SK-N-SH treated with all-trans-retinoic acid at 6 μM for 48 hours (cell line): ENCODE data around the gene MAP3K13.
A peak's percentile ranks its signal among the peaks of the same experiment; 100 is the strongest.
"Not testable (repeated sequence)": the region's sequence is repeated elsewhere in the genome, so short reads cannot be mapped to it uniquely, and the experiment has no call there.

Source experiments
- ATAC-seq: fragments of 200-7000 bp; cut with Tn5 transposase; 3 replicates; pipeline ENCODE4 v1.9.1; 2020; ENCODE audit warnings: mild to moderate bottlenecking, moderate library complexity
- ARNTL ChIP-seq: fragments of 450-650 bp; formaldehyde crosslinking; IDR thresholded peaks from 2 replicates; pipeline ENCODE4 v1.5.0; 2020; ENCODE audit warnings: low read depth, mild to moderate bottlenecking, moderate library complexity, borderline replicate concordance
- BACH2 ChIP-seq: fragments of 250-450 bp; sonication (Bioruptor Pico); IDR thresholded peaks from 2 replicates; pipeline ENCODE4 v1.9.0; 2021; ENCODE audit warnings: mild to moderate bottlenecking, borderline replicate concordance
- CREB5 ChIP-seq: fragments of 250-450 bp; sonication (Bioruptor Pico); IDR thresholded peaks from 2 replicates; pipeline ENCODE4 v1.5.1; 2020; ENCODE audit warnings: low read depth, mild to moderate bottlenecking, moderate library complexity
- CSDC2 ChIP-seq: fragments of 250-450 bp; sonication (Bioruptor Pico); IDR thresholded peaks from 2 replicates; pipeline ENCODE4 v1.5.0; 2020; ENCODE audit warnings: mild to moderate bottlenecking, moderate library complexity
- ESRRG ChIP-seq: fragments of 250-450 bp; sonication (Bioruptor Pico); IDR thresholded peaks from 2 replicates; pipeline ENCODE4 v1.6.1; 2021; ENCODE audit warnings: mild to moderate bottlenecking
- GLIS3 ChIP-seq: fragments of 250-450 bp; sonication (Bioruptor Pico); IDR thresholded peaks from 2 replicates; pipeline ENCODE4 v1.5.0; 2020; ENCODE audit warnings: mild to moderate bottlenecking, moderate library complexity
- ISL1 ChIP-seq: fragments of 250-450 bp; sonication (Bioruptor Pico); IDR thresholded peaks from 2 replicates; pipeline ENCODE4 v2.1.2; 2022; ENCODE audit warnings: mild to moderate bottlenecking, moderate library complexity
- OSR1 ChIP-seq: fragments of 250-450 bp; sonication (Bioruptor Pico); IDR thresholded peaks from 2 replicates; pipeline ENCODE4 v1.8.0; 2022; ENCODE audit warnings: moderate library complexity, mild to moderate bottlenecking, inconsistent platforms
- PATZ1 ChIP-seq: fragments of 250-450 bp; sonication (Bioruptor Pico); IDR thresholded peaks from 2 replicates; pipeline ENCODE4 v1.8.0; 2020; ENCODE audit warnings: mild to moderate bottlenecking, moderate library complexity, borderline replicate concordance
- PPARA ChIP-seq: fragments of 250-450 bp; sonication (Bioruptor Pico); IDR thresholded peaks from 2 replicates; pipeline ENCODE4 v1.5.0; 2020; ENCODE audit warnings: mild to moderate bottlenecking, borderline replicate concordance
- RARB ChIP-seq: fragments of 250-450 bp; sonication (Bioruptor Pico); IDR thresholded peaks from 2 replicates; pipeline ENCODE4 v1.8.0; 2021; ENCODE audit warnings: mild to moderate bottlenecking, moderate library complexity
- SNAI2 ChIP-seq: fragments of 250-450 bp; sonication (Bioruptor Pico); IDR thresholded peaks from 2 replicates; pipeline ENCODE4 v1.5.0; 2020; ENCODE audit warnings: mild to moderate bottlenecking, moderate library complexity
- TCF4 ChIP-seq: fragments of 250-450 bp; sonication (Bioruptor Pico); IDR thresholded peaks from 2 replicates; pipeline ENCODE4 v1.8.0; 2021; ENCODE audit warnings: mild to moderate bottlenecking, moderate library complexity, borderline replicate concordance
- TOX ChIP-seq: fragments of 250-450 bp; sonication (Bioruptor Pico); IDR thresholded peaks from 2 replicates; pipeline ENCODE4 v1.8.0; 2021; ENCODE audit warnings: mild to moderate bottlenecking, moderate library complexity, borderline replicate concordance
- TSHZ2 ChIP-seq: fragments of 250-450 bp; sonication (Bioruptor Pico); IDR thresholded peaks from 2 replicates; pipeline ENCODE4 v1.5.0; 2020; ENCODE audit warnings: mild to moderate bottlenecking, moderate library complexity
- ZC3H10 ChIP-seq: fragments of 250-450 bp; sonication (Bioruptor Pico); IDR thresholded peaks from 2 replicates; pipeline ENCODE4 v1.5.1; 2021; ENCODE audit warnings: mild to moderate bottlenecking, moderate library complexity
- ZFP3 ChIP-seq: fragments of 250-450 bp; sonication (Bioruptor Pico); IDR thresholded peaks from 2 replicates; pipeline ENCODE4 v1.5.0; 2020; ENCODE audit warnings: mild to moderate bottlenecking, moderate library complexity
- ZFP30 ChIP-seq: fragments of 450-650 bp; formaldehyde crosslinking; IDR thresholded peaks from 2 replicates; pipeline ENCODE4 v1.5.0; 2022; ENCODE audit warnings: mild to moderate bottlenecking, moderate library complexity
- ZNF565 ChIP-seq: fragments of 450-650 bp; formaldehyde crosslinking; conservative IDR thresholded peaks from 2 replicates; pipeline ENCODE4 v1.5.0; 2020; ENCODE audit warnings: low read depth, mild to moderate bottlenecking, moderate library complexity
- ZNF70 ChIP-seq: fragments of 450-650 bp; formaldehyde crosslinking; IDR thresholded peaks from 2 replicates; pipeline ENCODE4 v1.5.0; 2020; ENCODE audit warnings: mild to moderate bottlenecking, moderate library complexity
- ZNF8 ChIP-seq: fragments of 450-650 bp; formaldehyde crosslinking; IDR thresholded peaks from 2 replicates; pipeline ENCODE4 v1.5.0; 2020; ENCODE audit warnings: mild to moderate bottlenecking, moderate library complexity
- TF ChIP-seq, protein P1 (sequence below): fragments of 250-450 bp; sonication (Bioruptor Pico); IDR thresholded peaks from 2 replicates; pipeline ENCODE4 v1.8.0; 2021; ENCODE audit warnings: low read depth, mild to moderate bottlenecking, moderate library complexity, borderline replicate concordance
- TF ChIP-seq, protein P2 (sequence below): fragments of 250-450 bp; sonication (Bioruptor Pico); IDR thresholded peaks from 2 replicates; pipeline ENCODE4 v1.5.1; 2021; ENCODE audit warnings: mild to moderate bottlenecking, moderate library complexity

MAP3K13 gene

GRCh38 chr3:185460719-185461350 lies 97.9 kb downstream of the MAP3K13 start:
- TF ChIP-seq ZNF8 (CRISPR knock-in tag): no peak
- TF ChIP-seq ZC3H10 (CRISPR knock-in tag): no peak
- no peak for TF ChIP-seq PPARA
- TF ChIP-seq ZNF565 (CRISPR knock-in tag): no peak
- no peak for TF ChIP-seq CREB5 (CRISPR knock-in tag)
- no peak for TF ChIP-seq ISL1 (CRISPR knock-in tag)
- TF ChIP-seq TSHZ2 (CRISPR knock-in tag): no peak
- no peak for TF ChIP-seq TOX (CRISPR knock-in tag)
- TF ChIP-seq ARNTL (CRISPR knock-in tag): no peak
- TF ChIP-seq ZNF70 (CRISPR knock-in tag): no peak
- no peak for TF ChIP-seq BACH2 (CRISPR knock-in tag)
- TF ChIP-seq, all 23 proteins: peak for 0
- ATAC-seq: peak; percentile 55; the same call in 1 of the 3 replicates

GRCh38 chr3:185465471-185465870 lies 102.5 kb downstream of the MAP3K13 start:
- no peak for ATAC-seq
- TF ChIP-seq BACH2 (CRISPR knock-in tag) (no peak), ZNF565 (CRISPR knock-in tag) (no peak), ARNTL (CRISPR knock-in tag) (no peak), ZFP30 (CRISPR knock-in tag) (no peak), PATZ1 (CRISPR knock-in tag) (no peak), PPARA (no peak), OSR1 (CRISPR knock-in tag) (no peak)

DNA sequence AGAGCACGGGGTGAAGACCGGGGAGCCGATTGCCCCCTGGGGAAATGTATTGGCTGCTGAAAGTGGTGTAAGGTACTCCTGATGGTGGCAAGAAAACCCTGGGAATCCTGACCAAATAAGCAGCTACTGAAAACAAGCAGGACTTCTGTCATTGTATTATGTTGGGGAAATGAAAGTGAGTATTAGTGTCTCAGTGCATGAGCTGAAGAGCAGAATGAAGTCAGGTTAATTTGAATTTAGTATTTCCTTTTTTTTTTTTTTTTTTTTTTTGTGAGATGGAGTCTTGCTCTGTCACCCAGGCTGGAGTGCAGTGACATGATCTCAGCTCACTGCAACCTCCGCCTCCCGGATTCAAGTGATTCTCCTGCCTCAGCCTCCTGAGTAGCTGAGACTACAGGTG lies 103.2 kb downstream of the MAP3K13 start:
- ATAC-seq: not testable (repeated sequence)

- no peak for ATAC-seq
- TF ChIP-seq TOX (CRISPR knock-in tag): no peak
Observed at GRCh38 chr3:185469542-185469941, 106.6 kb downstream of the MAP3K13 start.

DNA sequence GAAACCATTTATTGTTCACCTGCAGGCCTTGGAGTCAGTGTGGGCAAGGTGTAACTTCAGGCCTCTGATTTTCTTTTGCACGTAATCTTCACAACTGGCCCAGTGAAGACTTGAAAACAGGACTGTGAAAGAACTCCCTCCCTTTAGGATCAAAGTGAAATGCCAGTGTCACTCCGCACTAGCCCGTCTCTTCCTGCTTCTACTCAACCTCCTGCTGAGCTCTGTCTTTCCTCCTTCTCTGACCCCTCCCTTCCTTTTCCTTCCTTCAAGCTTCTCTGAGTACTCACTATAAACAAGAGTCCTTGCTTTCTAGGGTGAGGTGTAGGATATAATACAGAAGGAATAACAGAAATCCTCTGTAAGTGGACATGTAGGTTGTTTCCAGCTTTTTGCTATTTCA lies 107.4 kb downstream of the MAP3K13 start:
- TF ChIP-seq, protein P1, sequence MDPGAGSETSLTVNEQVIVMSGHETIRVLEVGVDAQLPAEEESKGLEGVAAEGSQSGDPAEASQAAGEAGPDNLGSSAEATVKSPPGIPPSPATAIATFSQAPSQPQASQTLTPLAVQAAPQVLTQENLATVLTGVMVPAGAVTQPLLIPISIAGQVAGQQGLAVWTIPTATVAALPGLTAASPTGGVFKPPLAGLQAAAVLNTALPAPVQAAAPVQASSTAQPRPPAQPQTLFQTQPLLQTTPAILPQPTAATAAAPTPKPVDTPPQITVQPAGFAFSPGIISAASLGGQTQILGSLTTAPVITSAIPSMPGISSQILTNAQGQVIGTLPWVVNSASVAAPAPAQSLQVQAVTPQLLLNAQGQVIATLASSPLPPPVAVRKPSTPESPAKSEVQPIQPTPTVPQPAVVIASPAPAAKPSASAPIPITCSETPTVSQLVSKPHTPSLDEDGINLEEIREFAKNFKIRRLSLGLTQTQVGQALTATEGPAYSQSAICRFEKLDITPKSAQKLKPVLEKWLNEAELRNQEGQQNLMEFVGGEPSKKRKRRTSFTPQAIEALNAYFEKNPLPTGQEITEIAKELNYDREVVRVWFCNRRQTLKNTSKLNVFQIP (CRISPR knock-in tag): no peak
- TF ChIP-seq CREB5 (CRISPR knock-in tag): no peak
- no peak for TF ChIP-seq ESRRG
- no peak for TF ChIP-seq ISL1 (CRISPR knock-in tag)
- no peak for TF ChIP-seq RARB
- TF ChIP-seq ZNF70 (CRISPR knock-in tag): no peak
- no peak for TF ChIP-seq TCF4 (CRISPR knock-in tag)
- no peak for TF ChIP-seq ZFP3 (CRISPR knock-in tag)
- no peak for TF ChIP-seq ARNTL (CRISPR knock-in tag)
- no peak for TF ChIP-seq BACH2 (CRISPR knock-in tag)
- no peak for TF ChIP-seq ZNF8 (CRISPR knock-in tag)
- no peak for TF ChIP-seq SNAI2 (CRISPR knock-in tag)
- TF ChIP-seq PPARA: no peak
- TF ChIP-seq ZC3H10 (CRISPR knock-in tag): no peak
- TF ChIP-seq GLIS3 (CRISPR knock-in tag): no peak
- TF ChIP-seq TOX (CRISPR knock-in tag): no peak
- no peak for TF ChIP-seq CSDC2 (CRISPR knock-in tag)
- TF ChIP-seq, protein P2, sequence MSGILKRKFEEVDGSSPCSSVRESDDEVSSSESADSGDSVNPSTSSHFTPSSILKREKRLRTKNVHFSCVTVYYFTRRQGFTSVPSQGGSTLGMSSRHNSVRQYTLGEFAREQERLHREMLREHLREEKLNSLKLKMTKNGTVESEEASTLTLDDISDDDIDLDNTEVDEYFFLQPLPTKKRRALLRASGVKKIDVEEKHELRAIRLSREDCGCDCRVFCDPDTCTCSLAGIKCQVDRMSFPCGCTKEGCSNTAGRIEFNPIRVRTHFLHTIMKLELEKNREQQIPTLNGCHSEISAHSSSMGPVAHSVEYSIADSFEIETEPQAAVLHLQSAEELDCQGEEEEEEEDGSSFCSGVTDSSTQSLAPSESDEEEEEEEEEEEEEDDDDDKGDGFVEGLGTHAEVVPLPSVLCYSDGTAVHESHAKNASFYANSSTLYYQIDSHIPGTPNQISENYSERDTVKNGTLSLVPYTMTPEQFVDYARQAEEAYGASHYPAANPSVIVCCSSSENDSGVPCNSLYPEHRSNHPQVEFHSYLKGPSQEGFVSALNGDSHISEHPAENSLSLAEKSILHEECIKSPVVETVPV: no peak
- TF ChIP-seq, all 23 proteins: peak for 0
- no peak for ATAC-seq
